Measurements from ENCODE around the gene HGS.

The HGS gene

DNA sequence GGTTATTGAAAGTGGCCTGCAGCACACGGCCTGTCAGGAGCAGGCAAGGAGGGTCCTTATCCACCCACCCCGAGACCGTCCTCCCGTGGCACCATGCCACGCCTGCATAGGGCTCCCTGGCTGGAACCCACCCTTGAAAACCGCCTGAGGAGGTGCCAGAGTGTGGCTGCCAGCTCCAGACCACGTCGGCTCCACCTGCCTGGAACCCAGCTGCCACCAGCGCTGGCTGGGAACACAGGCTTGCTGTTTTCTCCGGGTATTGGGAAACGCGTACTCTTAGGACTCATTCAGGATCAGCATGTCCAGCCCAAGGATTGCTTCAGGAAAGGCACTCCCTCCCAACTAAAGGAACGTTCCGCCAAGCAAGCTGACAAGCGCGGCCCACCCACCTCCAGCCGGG lies 6.9 kb upstream of the HGS start:
- DNase-seq (ENCODE audit: low read depth), result no peak
- TF ChIP-seq, protein P1, sequence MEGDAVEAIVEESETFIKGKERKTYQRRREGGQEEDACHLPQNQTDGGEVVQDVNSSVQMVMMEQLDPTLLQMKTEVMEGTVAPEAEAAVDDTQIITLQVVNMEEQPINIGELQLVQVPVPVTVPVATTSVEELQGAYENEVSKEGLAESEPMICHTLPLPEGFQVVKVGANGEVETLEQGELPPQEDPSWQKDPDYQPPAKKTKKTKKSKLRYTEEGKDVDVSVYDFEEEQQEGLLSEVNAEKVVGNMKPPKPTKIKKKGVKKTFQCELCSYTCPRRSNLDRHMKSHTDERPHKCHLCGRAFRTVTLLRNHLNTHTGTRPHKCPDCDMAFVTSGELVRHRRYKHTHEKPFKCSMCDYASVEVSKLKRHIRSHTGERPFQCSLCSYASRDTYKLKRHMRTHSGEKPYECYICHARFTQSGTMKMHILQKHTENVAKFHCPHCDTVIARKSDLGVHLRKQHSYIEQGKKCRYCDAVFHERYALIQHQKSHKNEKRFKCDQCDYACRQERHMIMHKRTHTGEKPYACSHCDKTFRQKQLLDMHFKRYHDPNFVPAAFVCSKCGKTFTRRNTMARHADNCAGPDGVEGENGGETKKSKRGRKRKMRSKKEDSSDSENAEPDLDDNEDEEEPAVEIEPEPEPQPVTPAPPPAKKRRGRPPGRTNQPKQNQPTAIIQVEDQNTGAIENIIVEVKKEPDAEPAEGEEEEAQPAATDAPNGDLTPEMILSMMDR (IDR thresholded peaks at IDR 0.05; ENCODE audit: low read length, missing control alignments), result no peak
- no peak overlapping the region for H3K4me3 ChIP-seq (replicated peaks; ENCODE audit: low read depth, low read length)

- TF ChIP-seq, protein P1 (IDR thresholded peaks at IDR 0.05; ENCODE audit: low read length, missing control alignments), result no peak
- H3K4me3 ChIP-seq (replicated peaks; ENCODE audit: low read depth, low read length), result no peak overlapping the region
- no peak for DNase-seq (ENCODE audit: low read depth)
Measured at GRCh38 chr17:81680150-81680549, 3.7 kb upstream of the HGS start.

GRCh38 chr17:81681672-81682071 lies 2.1 kb upstream of the HGS start:
- TF ChIP-seq, protein P1 (IDR thresholded peaks at IDR 0.05; ENCODE audit: low read length, missing control alignments), result no peak
- no peak for DNase-seq (ENCODE audit: low read depth)
- no peak overlapping the region for H3K4me3 ChIP-seq (replicated peaks; ENCODE audit: low read depth, low read length)

DNA sequence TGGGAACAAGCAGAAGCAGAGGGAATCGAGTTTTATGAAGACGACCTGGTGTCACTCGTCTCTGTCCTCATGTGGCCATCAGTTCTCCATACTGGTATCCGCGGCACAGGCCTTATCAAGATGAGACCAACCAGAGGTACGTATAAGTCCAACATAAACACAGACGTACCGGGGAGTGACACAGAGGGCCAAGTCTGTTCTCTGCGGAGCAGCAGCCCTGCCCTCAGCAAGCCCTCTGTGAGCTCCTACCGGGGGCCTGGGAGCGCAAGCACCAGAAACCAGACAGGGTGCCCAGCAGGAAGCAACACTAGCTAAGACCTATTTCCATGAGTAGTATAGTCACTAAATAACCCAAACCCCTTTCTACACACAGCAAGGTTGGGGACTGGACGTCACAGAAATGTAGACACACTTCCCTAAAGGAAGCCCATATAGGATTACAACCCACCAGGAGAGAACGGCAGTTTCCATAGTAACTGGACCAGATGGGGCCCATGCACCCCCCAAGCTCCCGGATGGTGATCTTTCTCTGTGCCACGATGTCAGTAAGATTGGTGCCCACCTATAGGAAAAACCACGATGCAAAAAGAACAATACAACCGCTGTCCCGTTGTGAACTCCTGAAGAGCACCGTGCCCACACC lies 1.1 kb upstream of the HGS start:
- TF ChIP-seq, protein P1 (IDR thresholded peaks at IDR 0.05; ENCODE audit: low read length, missing control alignments), result no peak
- DNase-seq (ENCODE audit: low read depth), result peak; percentile 11
- peak overlapping the region; percentile 87 for H3K4me3 ChIP-seq (replicated peaks; ENCODE audit: low read depth, low read length)

DNA sequence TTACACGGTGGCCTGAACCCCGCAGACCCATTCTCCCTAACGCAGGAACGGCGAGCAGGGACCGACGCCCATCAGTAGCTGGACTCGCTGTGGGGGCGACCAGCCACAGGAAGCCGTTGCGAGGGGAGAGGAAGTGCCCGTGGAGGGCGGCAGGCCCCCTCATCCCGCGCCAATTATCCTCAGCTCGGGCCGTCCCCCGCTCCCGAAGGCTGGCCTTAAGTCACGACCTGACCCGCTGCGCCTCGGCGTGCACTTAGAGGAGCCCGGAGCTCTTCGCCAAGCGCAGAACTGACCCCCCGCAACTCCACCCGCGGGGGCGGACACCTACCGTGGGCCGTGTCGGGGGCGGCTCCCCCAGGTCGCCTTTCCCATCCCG lies 615 bp upstream of the HGS start:
- TF ChIP-seq, protein P1 (IDR thresholded peaks at IDR 0.05; ENCODE audit: low read length, missing control alignments), result no peak
- no peak for DNase-seq (ENCODE audit: low read depth)
- peak overlapping the region; percentile 87 for H3K4me3 ChIP-seq (replicated peaks; ENCODE audit: low read depth, low read length)

GRCh38 chr17:81684442-81684911 lies 666 bp downstream of the HGS start:
- peak overlapping the region; percentile 87 for H3K4me3 ChIP-seq (replicated peaks; ENCODE audit: low read depth, low read length)
- no peak for DNase-seq (ENCODE audit: low read depth)
- TF ChIP-seq, protein P1 (IDR thresholded peaks at IDR 0.05; ENCODE audit: low read length, missing control alignments), result no peak

DNA sequence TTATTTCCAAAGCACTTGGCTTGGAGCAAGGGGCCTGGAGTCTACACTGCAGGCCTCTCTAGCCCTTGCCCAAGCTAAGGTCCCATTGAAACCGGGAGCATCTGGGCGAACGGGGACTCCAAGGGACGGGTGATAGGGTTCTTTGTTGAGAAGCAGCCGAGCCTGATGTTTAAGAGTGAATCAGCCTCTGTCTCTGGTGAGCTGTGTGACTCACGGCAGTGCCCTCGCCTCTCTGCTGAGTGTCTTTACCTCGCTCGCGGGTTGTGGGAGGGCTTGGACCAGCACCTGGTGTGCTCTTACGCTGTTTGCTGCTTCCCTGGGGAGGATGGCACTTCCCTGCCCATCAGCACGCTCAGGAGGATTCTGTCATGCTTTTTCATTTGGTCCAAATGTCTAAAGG lies 1.3 kb downstream of the HGS start:
- TF ChIP-seq, protein P1 (IDR thresholded peaks at IDR 0.05; ENCODE audit: low read length, missing control alignments), result no peak
- peak; percentile 46 for DNase-seq (ENCODE audit: low read depth)
- H3K4me3 ChIP-seq (replicated peaks; ENCODE audit: low read depth, low read length), result peak overlapping the region; percentile 87
